Measurements from ENCODE around the gene IGFLR1.

IGFLR1 gene

DNA sequence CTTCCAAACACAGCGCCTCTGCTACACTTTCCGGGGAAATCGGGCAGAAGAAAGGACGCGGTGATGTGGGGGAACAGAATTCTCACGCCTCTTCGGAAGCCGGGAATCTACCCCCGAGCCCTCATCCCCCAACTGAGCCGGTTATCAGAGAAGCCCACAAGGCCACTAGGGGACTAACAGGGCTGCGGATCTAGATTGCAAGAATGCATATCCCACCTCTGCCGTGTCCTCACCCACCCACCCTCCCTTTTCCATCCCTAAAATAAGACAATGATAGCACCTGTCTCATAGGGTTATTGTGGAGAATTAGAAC, 1.1 kb downstream of the IGFLR1 start:
- H3K27ac ChIP-seq (ENCODE audit: low read depth, low read length) = peak overlapping the region; percentile 91; the same call in 1 of the 2 replicates
- H3K4me1 ChIP-seq (ENCODE audit: insufficient read depth, low read length) = no peaks in the 10 kb centered on the region
- H3K9ac ChIP-seq (ENCODE audit: low read depth, low read length) = peak overlapping the region; percentile 65
- H3K27me3 ChIP-seq (ENCODE audit: insufficient read depth, low read length) = no peaks in the 10 kb centered on the region
- peaks cover 33% of the 10 kb centered on the region for H3K36me3 ChIP-seq (ENCODE audit: insufficient read depth, low read length)
- no peaks in the 10 kb centered on the region for H3K9me3 ChIP-seq (ENCODE audit: insufficient read depth, low read depth, low read length)
- peak overlapping the region; percentile 86 for H3K4me3 ChIP-seq (ENCODE audit: low read length)
- WGBS = 2% methylated on average over 12 of the region's 12 CpGs

DNA sequence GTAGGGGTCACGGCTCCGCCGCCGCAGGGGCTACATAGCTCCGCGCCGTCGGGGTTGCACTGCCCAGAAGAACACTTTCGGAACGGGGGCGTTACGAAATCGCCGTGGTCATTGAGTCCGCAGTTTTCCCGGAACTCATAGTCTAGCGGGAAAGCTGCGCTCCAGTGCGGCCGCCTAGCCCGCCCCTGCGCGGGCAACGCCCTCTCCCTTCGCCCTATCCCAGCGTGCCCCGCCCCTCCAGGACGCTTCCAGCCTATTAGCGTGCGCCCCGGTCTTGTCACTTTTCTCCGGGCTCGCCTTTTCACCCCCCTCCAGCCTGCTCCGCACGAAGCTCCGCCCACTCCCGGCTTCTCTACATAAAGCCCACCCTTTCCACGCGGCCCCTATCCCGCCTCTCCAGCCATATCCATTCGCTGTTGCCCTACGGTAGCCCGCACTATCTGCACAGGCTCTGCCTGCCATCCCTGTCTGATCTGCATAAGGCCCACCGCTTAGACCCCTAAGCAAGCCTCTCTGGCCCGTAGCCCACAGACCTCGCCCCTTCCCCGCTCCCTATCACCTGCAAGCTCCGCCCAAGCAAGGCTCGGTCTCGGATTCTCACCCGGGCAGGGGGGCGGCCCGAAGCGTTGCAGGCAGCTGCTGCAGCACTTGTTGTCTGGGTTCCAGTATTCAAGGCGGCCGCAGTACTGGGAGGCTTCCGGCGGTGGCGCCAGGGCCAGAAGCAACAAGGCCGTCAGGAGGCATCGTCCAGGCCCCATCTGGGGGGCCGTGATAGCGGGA, 1.6 kb downstream of the IGFLR1 start:
- H3K4me1 ChIP-seq (ENCODE audit: insufficient read depth, low read length) = no peaks in the 10 kb centered on the region
- no peaks in the 10 kb centered on the region for H3K27me3 ChIP-seq (ENCODE audit: insufficient read depth, low read length)
- H3K4me3 ChIP-seq (ENCODE audit: low read length) = peak overlapping the region; percentile 86
- peak overlapping the region; percentile 91 for H3K27ac ChIP-seq (ENCODE audit: low read depth, low read length)
- H3K9me3 ChIP-seq (ENCODE audit: insufficient read depth, low read depth, low read length) = no peaks in the 10 kb centered on the region
- WGBS = under 1% methylated on average over 63 of the region's 63 CpGs
- H3K36me3 ChIP-seq (ENCODE audit: insufficient read depth, low read length) = peaks cover 37% of the 10 kb centered on the region
- peak overlapping the region; percentile 79 for H3K9ac ChIP-seq (ENCODE audit: low read depth, low read length)

DNA sequence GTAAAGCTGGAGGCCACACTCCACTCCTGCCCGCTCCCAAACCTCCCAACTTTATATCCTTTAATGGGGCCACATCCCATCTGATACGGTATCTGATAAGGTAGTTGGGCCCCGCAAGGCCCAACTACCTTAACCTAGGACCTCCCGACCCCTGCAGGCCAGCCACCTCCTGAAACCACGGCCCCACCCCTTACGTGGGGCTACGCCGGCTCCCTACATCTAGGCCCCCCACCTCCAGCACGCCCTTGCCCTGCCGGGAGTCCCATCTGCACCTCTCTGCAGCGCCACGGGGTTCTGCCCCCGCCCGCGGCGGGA, 2.2 kb downstream of the IGFLR1 start:
- Histone ChIP-seq H3K9me3 (ENCODE audit: insufficient read depth, low read depth, low read length) (no peaks in the 10 kb centered on the region), H3K27me3 (ENCODE audit: insufficient read depth, low read length) (no peaks in the 10 kb centered on the region), H3K36me3 (ENCODE audit: insufficient read depth, low read length) (peaks cover 42% of the 10 kb centered on the region), H3K4me3 (ENCODE audit: low read length) (peak overlapping the region; percentile 86), H3K9ac (ENCODE audit: low read depth, low read length) (peak overlapping the region; percentile 79), H3K4me1 (ENCODE audit: insufficient read depth, low read length) (no peaks in the 10 kb centered on the region), H3K27ac (ENCODE audit: low read depth, low read length) (peak overlapping the region; percentile 57; the same call in 1 of the 2 replicates)
- 7% methylated on average over 16 of the region's 16 CpGs for WGBS

DNA sequence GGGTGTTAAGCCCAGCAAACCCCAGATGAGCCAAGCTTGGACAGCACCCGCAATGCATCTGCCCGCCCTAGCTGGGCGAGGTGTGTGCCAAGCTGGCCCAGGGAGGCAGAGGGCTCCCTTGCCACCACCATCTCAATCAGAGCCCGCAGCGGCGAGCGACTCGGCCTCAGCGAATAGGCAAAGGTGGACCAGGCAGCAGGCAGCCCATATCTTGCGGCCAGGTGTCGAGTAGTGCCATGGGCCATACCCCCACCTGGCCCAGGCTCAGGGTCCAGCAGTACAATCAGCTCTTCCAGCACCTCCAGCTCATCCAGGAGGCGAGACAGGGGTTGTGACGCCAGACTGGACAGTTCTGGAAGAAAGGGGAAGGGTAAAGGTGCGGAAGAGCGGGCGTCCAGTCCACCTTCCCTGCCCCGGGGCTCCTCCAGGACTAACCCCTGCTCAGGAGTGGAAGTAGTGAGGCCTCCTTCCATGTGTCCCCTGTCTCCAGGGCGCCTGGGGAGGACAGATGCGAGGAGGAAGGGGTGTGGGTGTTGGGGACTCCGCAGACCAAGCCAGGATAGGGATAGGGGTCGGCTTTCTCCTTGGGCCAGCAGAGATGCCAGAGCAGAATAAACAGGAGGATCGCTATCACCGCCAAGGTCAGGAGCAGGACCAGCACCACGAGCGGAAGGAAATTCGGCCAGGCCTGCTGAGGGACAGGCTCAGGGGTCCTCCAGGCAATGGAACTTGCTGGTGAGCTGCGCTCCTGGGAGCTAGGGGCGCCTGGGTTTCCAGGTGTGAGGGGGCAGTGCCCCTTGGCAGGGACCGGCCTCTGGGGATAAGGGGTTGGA, 2.8 kb downstream of the IGFLR1 start:
- peaks cover 47% of the 10 kb centered on the region for H3K36me3 ChIP-seq (ENCODE audit: insufficient read depth, low read length)
- peak overlapping the region; percentile 86 for H3K4me3 ChIP-seq (ENCODE audit: low read length)
- peak overlapping the region; percentile 79; the same call in 1 of the 2 replicates for H3K9ac ChIP-seq (ENCODE audit: low read depth, low read length)
- no peaks in the 10 kb centered on the region for H3K9me3 ChIP-seq (ENCODE audit: insufficient read depth, low read depth, low read length)
- WGBS = 84% methylated on average over 29 of the region's 29 CpGs
- H3K27me3 ChIP-seq (ENCODE audit: insufficient read depth, low read length) = no peaks in the 10 kb centered on the region
- H3K4me1 ChIP-seq (ENCODE audit: insufficient read depth, low read length) = no peaks in the 10 kb centered on the region
- no peak overlapping the region for H3K27ac ChIP-seq (ENCODE audit: low read depth, low read length)

DNA sequence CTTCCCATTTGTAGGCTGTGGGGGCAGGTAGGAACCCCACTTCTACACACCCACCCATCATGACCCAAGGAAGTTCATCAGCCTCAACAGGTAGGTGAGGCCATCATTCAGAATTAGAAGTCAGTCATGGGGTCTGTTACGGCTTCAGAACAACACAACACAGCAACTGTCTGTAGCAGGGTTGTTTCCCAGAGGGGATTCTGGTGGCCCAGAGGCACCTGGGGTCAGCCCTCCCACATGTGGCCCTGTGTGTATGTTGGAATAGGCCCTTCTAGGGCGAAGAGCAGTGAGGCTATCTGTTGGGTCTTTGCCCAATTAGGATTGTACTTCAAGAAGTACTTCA, 3.4 kb downstream of the IGFLR1 start:
- Histone ChIP-seq H3K9ac (ENCODE audit: low read depth, low read length) (no peak overlapping the region), H3K36me3 (ENCODE audit: insufficient read depth, low read length) (peaks cover 53% of the 10 kb centered on the region), H3K9me3 (ENCODE audit: insufficient read depth, low read depth, low read length) (no peaks in the 10 kb centered on the region), H3K4me3 (ENCODE audit: low read length) (no peak overlapping the region), H3K4me1 (ENCODE audit: insufficient read depth, low read length) (no peaks in the 10 kb centered on the region), H3K27me3 (ENCODE audit: insufficient read depth, low read length) (no peaks in the 10 kb centered on the region), H3K27ac (ENCODE audit: low read depth, low read length) (no peak overlapping the region)
- 98% methylated on average over 2 of the region's 2 CpGs for WGBS

DNA sequence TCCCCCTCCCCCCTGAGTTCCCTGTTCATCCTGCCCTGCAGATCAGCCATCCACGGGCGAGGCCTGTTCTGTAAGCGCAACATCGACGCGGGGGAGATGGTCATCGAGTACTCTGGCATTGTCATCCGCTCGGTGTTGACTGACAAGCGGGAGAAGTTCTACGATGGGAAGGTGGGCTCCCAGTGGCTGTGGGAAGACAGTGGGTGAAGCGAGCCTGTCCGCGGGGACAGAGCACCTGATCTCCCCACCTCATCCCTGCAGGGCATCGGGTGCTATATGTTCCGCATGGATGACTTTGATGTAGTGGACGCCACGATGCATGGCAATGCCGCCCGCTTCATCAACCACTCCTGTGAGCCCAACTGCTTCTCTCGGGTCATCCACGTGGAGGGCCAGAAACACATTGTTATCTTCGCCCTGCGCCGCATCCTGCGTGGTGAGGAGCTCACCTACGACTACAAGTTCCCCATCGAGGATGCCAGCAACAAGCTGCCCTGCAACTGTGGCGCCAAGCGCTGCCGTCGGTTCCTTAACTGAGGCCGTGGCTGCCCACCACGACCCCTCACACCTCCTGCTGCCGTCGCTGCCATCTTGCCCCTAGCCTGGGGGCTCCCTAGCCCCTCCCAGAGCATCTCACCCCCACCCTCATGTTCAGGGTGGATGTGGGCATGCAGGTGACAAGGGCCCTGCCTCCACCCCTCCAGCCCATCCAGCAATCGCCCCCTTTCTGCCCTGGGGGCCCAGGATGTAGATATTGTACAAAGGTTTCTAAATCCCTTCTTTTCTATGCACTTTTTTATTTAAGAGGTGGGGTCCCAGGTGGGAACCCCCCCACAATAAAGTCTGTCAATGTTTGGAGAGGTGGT, 4.0 kb downstream of the IGFLR1 start:
- no peak overlapping the region for H3K27ac ChIP-seq (ENCODE audit: low read depth, low read length)
- 96% methylated on average over 36 of the region's 37 CpGs for WGBS
- no peaks in the 10 kb centered on the region for H3K4me1 ChIP-seq (ENCODE audit: insufficient read depth, low read length)
- no peak overlapping the region for H3K9ac ChIP-seq (ENCODE audit: low read depth, low read length)
- peaks cover 59% of the 10 kb centered on the region for H3K36me3 ChIP-seq (ENCODE audit: insufficient read depth, low read length)
- no peak overlapping the region for H3K4me3 ChIP-seq (ENCODE audit: low read length)
- H3K27me3 ChIP-seq (ENCODE audit: insufficient read depth, low read length) = no peaks in the 10 kb centered on the region
- no peaks in the 10 kb centered on the region for H3K9me3 ChIP-seq (ENCODE audit: insufficient read depth, low read depth, low read length)

DNA sequence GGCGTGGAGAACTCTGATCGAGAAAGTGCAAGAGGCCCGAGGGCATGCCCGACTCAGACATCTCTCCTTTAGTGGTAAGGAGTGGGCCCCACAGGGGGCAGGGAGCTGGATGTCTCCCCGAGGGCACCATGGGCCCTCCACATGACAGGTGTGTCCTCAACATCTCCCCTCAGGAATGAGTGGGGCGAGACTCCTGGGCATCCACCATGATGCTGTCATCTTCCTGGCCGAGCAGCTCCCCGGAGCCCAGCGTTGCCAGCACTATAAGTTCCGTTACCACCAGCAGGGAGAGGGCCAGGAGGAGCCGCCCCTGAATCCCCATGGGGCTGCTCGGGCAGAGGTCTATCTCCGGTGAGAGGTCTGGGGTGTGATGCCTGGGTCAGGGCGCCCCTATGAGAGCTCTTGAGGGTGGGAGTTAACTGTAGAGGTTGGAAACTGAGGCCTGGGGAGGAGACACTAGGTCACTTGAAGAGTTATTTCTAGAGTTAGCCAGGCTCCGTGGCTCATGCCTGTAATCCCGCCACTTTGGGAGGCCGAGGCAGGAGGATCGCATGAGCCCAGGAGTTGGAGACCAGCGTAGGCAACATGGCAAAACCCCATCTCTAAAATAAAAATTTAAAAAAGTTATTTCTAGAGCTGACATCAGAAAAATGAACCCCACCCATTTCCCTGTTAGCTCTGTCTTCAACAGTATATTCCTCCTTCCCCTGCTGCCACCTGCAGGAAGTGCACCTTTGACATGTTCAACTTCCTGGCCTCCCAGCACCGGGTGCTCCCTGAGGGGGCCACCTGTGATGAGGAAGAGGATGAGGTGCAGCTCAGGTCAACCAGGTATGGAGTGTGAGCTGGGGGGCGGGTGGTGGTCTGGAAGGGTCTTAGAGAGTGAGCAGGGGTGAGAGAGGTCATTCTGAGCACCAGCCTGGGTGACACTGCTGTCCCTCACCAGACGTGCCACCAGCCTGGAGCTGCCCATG, 5.1 kb downstream of the IGFLR1 start:
- Histone ChIP-seq H3K9ac (ENCODE audit: low read depth, low read length) (no peak overlapping the region), H3K27me3 (ENCODE audit: insufficient read depth, low read length) (no peaks in the 10 kb centered on the region), H3K27ac (ENCODE audit: low read depth, low read length) (no peak overlapping the region), H3K4me1 (ENCODE audit: insufficient read depth, low read length) (no peaks in the 10 kb centered on the region), H3K36me3 (ENCODE audit: insufficient read depth, low read length) (peaks cover 58% of the 10 kb centered on the region), H3K4me3 (ENCODE audit: low read length) (no peak overlapping the region), H3K9me3 (ENCODE audit: insufficient read depth, low read depth, low read length) (no peaks in the 10 kb centered on the region)
- WGBS = 93% methylated on average over 21 of the region's 22 CpGs

DNA sequence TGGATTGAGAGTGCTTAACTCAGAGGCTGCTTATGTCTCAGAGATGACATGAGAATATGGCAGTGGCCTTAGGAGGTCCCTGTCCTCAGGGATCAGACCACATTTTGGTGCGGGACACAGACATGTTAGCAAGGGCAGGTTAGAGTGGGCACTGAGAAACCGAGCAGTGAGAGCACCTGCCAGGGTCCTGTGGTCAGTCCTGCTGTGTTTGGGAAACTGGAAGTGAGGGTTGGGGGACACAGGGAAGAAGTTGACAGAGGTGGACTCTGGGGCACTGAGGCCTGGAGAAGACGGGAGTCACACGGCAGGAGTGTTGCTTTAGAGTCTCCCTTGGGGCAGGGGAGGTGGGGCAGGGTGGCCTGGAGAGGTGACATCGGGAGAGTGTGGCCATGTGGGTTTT, 7.4 kb downstream of the IGFLR1 start:
- Histone ChIP-seq H3K4me3 (ENCODE audit: low read length) (no peak overlapping the region), H3K27ac (ENCODE audit: low read depth, low read length) (no peak overlapping the region), H3K27me3 (ENCODE audit: insufficient read depth, low read length) (no peaks in the 10 kb centered on the region), H3K9ac (ENCODE audit: low read depth, low read length) (no peak overlapping the region), H3K9me3 (ENCODE audit: insufficient read depth, low read depth, low read length) (no peaks in the 10 kb centered on the region), H3K36me3 (ENCODE audit: insufficient read depth, low read length) (peaks cover 78% of the 10 kb centered on the region), H3K4me1 (ENCODE audit: insufficient read depth, low read length) (no peaks in the 10 kb centered on the region)
- WGBS = 96% methylated on average over 5 of the region's 5 CpGs

DNA sequence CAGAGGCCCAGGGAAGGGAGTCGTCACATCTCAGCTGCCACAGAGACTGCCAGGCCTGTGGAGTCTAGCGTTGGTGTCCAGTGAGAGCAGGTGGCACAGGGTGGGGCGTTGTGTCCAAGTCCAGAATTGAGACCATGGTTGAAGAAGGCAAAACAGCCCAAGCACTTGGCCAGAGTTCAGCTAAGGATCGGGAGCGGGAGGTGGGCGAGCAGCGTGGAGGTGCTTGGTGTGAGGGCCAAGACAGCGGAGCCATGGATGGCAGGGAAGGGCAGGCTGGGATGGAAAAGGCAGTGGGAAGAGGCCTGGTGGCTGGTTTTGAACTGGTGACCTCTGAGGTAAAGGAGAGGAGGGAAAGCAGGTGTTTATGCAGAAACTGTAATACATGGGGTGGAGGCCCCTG, 8.0 kb downstream of the IGFLR1 start:
- H3K9me3 ChIP-seq (ENCODE audit: insufficient read depth, low read depth, low read length) = no peaks in the 10 kb centered on the region
- H3K36me3 ChIP-seq (ENCODE audit: insufficient read depth, low read length) = peaks cover 84% of the 10 kb centered on the region
- WGBS = 94% methylated on average over 8 of the region's 8 CpGs
- no peak overlapping the region for H3K27ac ChIP-seq (ENCODE audit: low read depth, low read length)
- no peak overlapping the region for H3K9ac ChIP-seq (ENCODE audit: low read depth, low read length)
- no peaks in the 10 kb centered on the region for H3K27me3 ChIP-seq (ENCODE audit: insufficient read depth, low read length)
- H3K4me3 ChIP-seq (ENCODE audit: low read length) = no peak overlapping the region
- no peaks in the 10 kb centered on the region for H3K4me1 ChIP-seq (ENCODE audit: insufficient read depth, low read length)
